NCI-H146 treated with DMSO at 0.1 percent for 48 hours (cell line): ENCODE measurements around the gene LRP2BP.
A peak's percentile ranks its signal among the peaks of the same experiment; 100 is the strongest.

Experiments
- DNase-seq: peaks from one replicate; lab custom pipeline; 2025; ENCODE audit not compliant: unreplicated experiment; lab: John Stamatoyannopoulos, UW

Gene LRP2BP

GRCh38 chr4:185395238-185395955 lies at the start of gene LRP2BP:
TSS of gene LRP2BP (minus strand) at chr4:185395924. CDS start at chr4:185378186, 17,738 bp downstream.
- peak; percentile 54 for DNase-seq

GRCh38 chr4:185445209-185445608 lies 49.5 kb upstream of the LRP2BP start:
- DNase-seq = no peak

GRCh38 chr4:185441479-185441878 lies 45.8 kb upstream of the LRP2BP start:
- no peak for DNase-seq

- no peak for DNase-seq
Observed at GRCh38 chr4:185437809-185438208, 42.1 kb upstream of the LRP2BP start.

- DNase-seq = no peak
Observed at GRCh38 chr4:185435466-185435865, 39.7 kb upstream of the LRP2BP start.

- DNase-seq = no peak
Observed at GRCh38 chr4:185429660-185430059, 33.9 kb upstream of the LRP2BP start.

- no peak for DNase-seq
Observed at GRCh38 chr4:185426960-185427688, 31.4 kb upstream of the LRP2BP start.

GRCh38 chr4:185425647-185426352 lies 30.1 kb upstream of the LRP2BP start, which contains the start of gene UFSP2:
TSS of gene UFSP2 (minus strand) at chr4:185425964. CDS start at chr4:185425868, 96 bp downstream.
- DNase-seq = peak; percentile 69

GRCh38 chr4:185424905-185425646 lies 29.4 kb upstream of the LRP2BP start:
- no peak for DNase-seq

GRCh38 chr4:185421366-185422124 lies 25.8 kb upstream of the LRP2BP start:
- no peak for DNase-seq

- no peak for DNase-seq
Observed at GRCh38 chr4:185416955-185417354, 21.2 kb upstream of the LRP2BP start.

- no peak for DNase-seq
Observed at GRCh38 chr4:185412412-185412811, 16.7 kb upstream of the LRP2BP start.

GRCh38 chr4:185411849-185412248 lies 16.1 kb upstream of the LRP2BP start:
- no peak for DNase-seq

- DNase-seq = no peak
Observed at GRCh38 chr4:185408432-185408831, 12.7 kb upstream of the LRP2BP start.

GRCh38 chr4:185405296-185405999 lies 9.7 kb upstream of the LRP2BP start:
- no peak for DNase-seq

- DNase-seq = no peak
Observed at GRCh38 chr4:185404031-185404430, 8.3 kb upstream of the LRP2BP start.

- DNase-seq = no peak
Observed at GRCh38 chr4:185399466-185399865, 3.7 kb upstream of the LRP2BP start.

- DNase-seq = no peak
Observed at GRCh38 chr4:185398618-185399017, 2.9 kb upstream of the LRP2BP start.

GRCh38 chr4:185396724-185397385 lies 1.1 kb upstream of the LRP2BP start, which contains the start of gene ANKRD37:
TSS of gene ANKRD37 (plus strand) at chr4:185396841. CDS start at chr4:185396924, 83 bp downstream.
- DNase-seq = peak; percentile 55
